Measurements from ENCODE around the gene TP53TG3F. TPM values are rescaled to one million over a fixed set of nuclear protein-coding genes. Genes with fewer than 3 reads are reported as not detected.
"Not testable (repeated sequence)": the region's sequence is repeated elsewhere in the genome, so short reads cannot be mapped to it uniquely, and the experiment has no call there.

The TP53TG3F gene
- not detected for total RNA-seq

- not testable (repeated sequence) for DNase-seq
Measured at GRCh38 chr16:33459312-33459711, at the start of gene TP53TG3F. Gene TP53TG3F (plus strand): TSS chr16:33459612. CDS start chr16:33459680, 68 bp downstream.

GRCh38 chr16:33491611-33492010 lies 32.2 kb downstream of the TP53TG3F start:
- DNase-seq: not testable (repeated sequence)

GRCh38 chr16:33507231-33507630 lies 47.8 kb downstream of the TP53TG3F start:
- DNase-seq: not testable (repeated sequence)

GRCh38 chr16:33509070-33509469 lies 49.7 kb downstream of the TP53TG3F start:
- not testable (repeated sequence) for DNase-seq

- DNase-seq: not testable (repeated sequence)
Measured at GRCh38 chr16:33509906-33510305, 50.5 kb downstream of the TP53TG3F start.

Small RNAs within 50 kb of the gene (small RNA-seq; reads per million reads assigned to genes)
- gene AC136944.5 (ENCODE audit: low replicate concordance) (not detected), gene AC136944.6 (ENCODE audit: low replicate concordance) (not detected)

Other genes starting within 250 kb of the TP53TG3F start
- not detected for gene TP53TG3E, start 155.3 kb upstream of the TP53TG3F start, total RNA-seq
- not detected for gene TP53TG3B, start 98.8 kb upstream of the TP53TG3F start, total RNA-seq